K562 (cell line): ENCODE data around the gene NMT1. TPM values are rescaled to one million over a fixed set of nuclear protein-coding genes. Genes with fewer than 3 reads are reported as not detected.
A peak's percentile ranks its signal among the peaks of the same experiment; 100 is the strongest.

ENCODE experiments used
- COPS2 ChIP-seq: fragments of 450-650 bp; conservative IDR thresholded peaks from 2 replicates; pipeline ENCODE4 v1.6.1; 2016; ENCODE audit warnings: mild to moderate bottlenecking, moderate library complexity
- CTBP1 ChIP-seq: fragments of 450-650 bp; IDR thresholded peaks from 2 replicates; pipeline ENCODE4 v1.6.1; 2016; ENCODE audit warnings: borderline replicate concordance
- DMBX1 ChIP-seq: fragments of 250-450 bp; sonication (Bioruptor Pico); IDR thresholded peaks from 2 replicates; pipeline ENCODE4 v1.8.0; 2022; ENCODE audit warnings: inconsistent platforms, mild to moderate bottlenecking, moderate library complexity, borderline replicate concordance
- EP400 ChIP-seq: fragments of 450-650 bp; IDR thresholded peaks from 2 replicates; pipeline ENCODE4 v1.6.1; 2017; ENCODE audit warnings: antibody characterized with exemption, mild to moderate bottlenecking, moderate library complexity
- GTF2F1 ChIP-seq: IDR thresholded peaks from 2 replicates; pipeline ENCODE4 v1.6.1; 2011; ENCODE audit warnings: low read depth, low read length, improper control_type of control experiment
- JUN ChIP-seq, 2 experiments: sonication (generic) in 1 of 2; formaldehyde crosslinking in 1 of 2; IDR thresholded peaks; 2 replicates each; pipeline versions ENCODE4 v1.6.1 to v1.8.0; 2012 to 2022; ENCODE audit warnings: borderline replicate concordance in 2 of 2, mild to moderate bottlenecking in 2 of 2, improper control_type of control experiment in 1 of 2, low read depth in 1 of 2, low read length in 1 of 2, missing genetic modification reagents in 1 of 2
- LCOR ChIP-seq: sonication (generic); formaldehyde crosslinking; IDR thresholded peaks from 2 replicates; pipeline ENCODE4 v1.8.0; 2022; ENCODE audit warnings: mild to moderate bottlenecking, missing genetic modification reagents
- NFIC ChIP-seq: fragments of 450-650 bp; IDR thresholded peaks from 2 replicates; pipeline ENCODE4 v1.6.1; 2017; ENCODE audit warnings: mild to moderate bottlenecking, inconsistent platforms
- NFYB ChIP-seq: IDR thresholded peaks from 2 replicates; pipeline ENCODE4 v1.6.1; 2011; ENCODE audit warnings: mild to moderate bottlenecking, moderate library complexity; ENCODE audit not compliant: insufficient read length; ENCODE audit errors: extremely low read depth
- RAD21 ChIP-seq, 2 experiments: fragments of 250-450 bp in 1 of 2; fragments of 450-650 bp in 1 of 2; sonication (Bioruptor Pico) in 1 of 2; formaldehyde crosslinking in 1 of 2; IDR thresholded peaks in 1 of 2; conservative IDR thresholded peaks in 1 of 2; 2 replicates each; pipeline versions ENCODE4 v1.4.0 to v1.8.0; 2020 to 2022; ENCODE audit warnings: mild to moderate bottlenecking in 2 of 2, moderate library complexity in 1 of 2
- RAD51 ChIP-seq: fragments of 450-650 bp; IDR thresholded peaks from 2 replicates; pipeline ENCODE4 v1.7.1; 2016; ENCODE audit warnings: low read depth, mild to moderate bottlenecking, borderline replicate concordance
- SIN3A ChIP-seq, 2 experiments: fragments of 150-350 bp in 1 of 2; IDR thresholded peaks; 2 replicates each; pipeline ENCODE4 v1.6.1; 2011 to 2016; ENCODE audit warnings: borderline replicate concordance in 2 of 2, low read depth in 2 of 2, low read length in 2 of 2, mild to moderate bottlenecking in 2 of 2, moderate library complexity in 2 of 2; ENCODE audit not compliant: control insufficient read depth in 1 of 2
- TCF3 ChIP-seq: sonication (generic); formaldehyde crosslinking; IDR thresholded peaks from 2 replicates; pipeline ENCODE4 v1.4.0; 2020; ENCODE audit warnings: mild to moderate bottlenecking, missing genetic modification reagents
- TEAD1 ChIP-seq, 2 experiments: fragments of 450-650 bp in 1 of 2; sonication (generic) in 1 of 2; formaldehyde crosslinking; IDR thresholded peaks; 2 replicates each; pipeline versions ENCODE4 v1.4.0 to v1.8.0; 2020 to 2022; ENCODE audit warnings: mild to moderate bottlenecking in 2 of 2, missing genetic modification reagents in 1 of 2
- ZNF263 ChIP-seq: sonication (generic); formaldehyde crosslinking; IDR thresholded peaks from 2 replicates; pipeline ENCODE4 v1.8.0; 2022; ENCODE audit warnings: mild to moderate bottlenecking, missing genetic modification reagents, borderline replicate concordance
- ZNF384 ChIP-seq: IDR thresholded peaks from 2 replicates; pipeline ENCODE4 v1.6.1; 2012; ENCODE audit warnings: low read depth, low read length, improper control_type of control experiment
- ZNF511 ChIP-seq: sonication (generic); formaldehyde crosslinking; IDR thresholded peaks from 2 replicates; pipeline ENCODE4 v1.8.0; 2022; ENCODE audit warnings: mild to moderate bottlenecking, missing genetic modification reagents
- ZNF77 ChIP-seq: fragments of 250-450 bp; sonication (Bioruptor Pico); IDR thresholded peaks from 2 replicates; pipeline ENCODE4 v1.5.0; 2020
- polyA plus RNA-seq, 8 experiments: library from polyadenylated mRNA; depleted of rRNA in 4 of 8; stranded (reverse) in 5 of 8; unstranded in 3 of 8; fragments of >200 nt; fragmentation: Nextera tagmentation in 2 of 8; fragmentation: Illumina TruSeq in 1 of 8; extraction: Ambion mirVana in 2 of 8; extraction: Trizol in 1 of 8; gene quantifications; 2 replicates each; pipeline versions ENCODE4 v1.2.1 to v1.2.3, GENCODE V29; 2011 to 2014; ENCODE audit warnings: inconsistent platforms in 1 of 8, missing spikeins in 1 of 8
- total RNA-seq, 7 experiments: library from RNA; depleted of rRNA in 6 of 7; stranded (reverse); fragments of >200 nt in 6 of 7; fragmentation: Illumina TruSeq in 2 of 7; extraction: Trizol in 2 of 7; gene quantifications; 2 replicates each; pipeline versions ENCODE4 v1.2.1 to v1.2.3, GENCODE V29; 2011 to 2021; ENCODE audit warnings: low replicate concordance in 1 of 7
- TF ChIP-seq, protein P1 (sequence below): fragments of 450-650 bp; formaldehyde crosslinking; IDR thresholded peaks from 2 replicates; pipeline ENCODE4 v1.4.0; 2020; ENCODE audit warnings: mild to moderate bottlenecking, moderate library complexity
- TF ChIP-seq, protein P2 (sequence below): sonication (generic); formaldehyde crosslinking; IDR thresholded peaks from 2 replicates; pipeline ENCODE4 v1.8.0; 2022; ENCODE audit warnings: missing genetic modification reagents, mild to moderate bottlenecking, borderline replicate concordance
- TF ChIP-seq, protein P3 (sequence below): sonication (generic); formaldehyde crosslinking; IDR thresholded peaks from 2 replicates; pipeline ENCODE4 v1.8.0; 2022; ENCODE audit warnings: missing genetic modification reagents, mild to moderate bottlenecking, moderate library complexity, borderline replicate concordance

NMT1 gene
- total and polyA plus RNA-seq, 9 of the 15 experiments (the other 6 are each of a cell fraction or from before 2014, with no cell fraction given) = 86.7 to 569 (median 213) TPM

GRCh38 chr17:45135192-45135977 lies 74.3 kb downstream of the NMT1 start, which contains the start of gene ACBD4 (continued):
- TF ChIP-seq ZNF511 (CRISPR knock-in tag) (no peak), TEAD1 (CRISPR knock-in tag; IDR thresholded peaks at IDR 0.05) (peak in 1 of 2 experiments; percentile 91; a peak in 2 of 4 replicates), NFYB (peak; percentile 61), NFIC (peak; percentile 65), ZNF384 (peak; percentile 58), GTF2F1 (no peak), ZNF263 (peak; percentile 79; the same call in 1 of the 2 replicates), LCOR (CRISPR knock-in tag) (peak; percentile 92), EP400 (peak; percentile 39; the same call in 1 of the 2 replicates), RAD21 (CRISPR knock-in tag; conservative IDR thresholded peaks at IDR 0.05 in 1 of 2, IDR thresholded peaks at IDR 0.05 in 1 of 2) (peak; percentile 100), CTBP1 (peak; percentile 92), JUN (IDR thresholded peaks at IDR 0.05; ENCODE audit: borderline replicate concordance, low read depth, low read length) (peak; percentile 69; the same call in 1 of the 2 replicates), JUN (CRISPR knock-in tag; IDR thresholded peaks at IDR 0.05; ENCODE audit: borderline replicate concordance) (no peak; the same call in 1 of the 2 replicates), SIN3A (IDR thresholded peaks at IDR 0.05; ENCODE audit: borderline replicate concordance in 2 of 2, control insufficient read depth in 1 of 2, low read depth in 2 of 2, low read length in 2 of 2) (0 out of 4 replicates have a peak, but pooled peaks of 1 of the 2 experiments have one; percentile 52), DMBX1 (CRISPR knock-in tag) (0 out of 2 replicates have a peak, but pooled peaks have one; percentile 41), TCF3 (peak; percentile 88), ZNF77 (CRISPR knock-in tag) (no peak), COPS2 (no peak), RAD51 (0 out of 2 replicates have a peak, but pooled peaks have one; percentile 5)
- TF ChIP-seq, protein P1, sequence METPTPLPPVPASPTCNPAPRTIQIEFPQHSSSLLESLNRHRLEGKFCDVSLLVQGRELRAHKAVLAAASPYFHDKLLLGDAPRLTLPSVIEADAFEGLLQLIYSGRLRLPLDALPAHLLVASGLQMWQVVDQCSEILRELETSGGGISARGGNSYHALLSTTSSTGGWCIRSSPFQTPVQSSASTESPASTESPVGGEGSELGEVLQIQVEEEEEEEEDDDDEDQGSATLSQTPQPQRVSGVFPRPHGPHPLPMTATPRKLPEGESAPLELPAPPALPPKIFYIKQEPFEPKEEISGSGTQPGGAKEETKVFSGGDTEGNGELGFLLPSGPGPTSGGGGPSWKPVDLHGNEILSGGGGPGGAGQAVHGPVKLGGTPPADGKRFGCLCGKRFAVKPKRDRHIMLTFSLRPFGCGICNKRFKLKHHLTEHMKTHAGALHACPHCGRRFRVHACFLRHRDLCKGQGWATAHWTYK (CRISPR knock-in tag) = peak; percentile 33; the same call in 1 of the 2 replicates
- TF ChIP-seq, protein P2, sequence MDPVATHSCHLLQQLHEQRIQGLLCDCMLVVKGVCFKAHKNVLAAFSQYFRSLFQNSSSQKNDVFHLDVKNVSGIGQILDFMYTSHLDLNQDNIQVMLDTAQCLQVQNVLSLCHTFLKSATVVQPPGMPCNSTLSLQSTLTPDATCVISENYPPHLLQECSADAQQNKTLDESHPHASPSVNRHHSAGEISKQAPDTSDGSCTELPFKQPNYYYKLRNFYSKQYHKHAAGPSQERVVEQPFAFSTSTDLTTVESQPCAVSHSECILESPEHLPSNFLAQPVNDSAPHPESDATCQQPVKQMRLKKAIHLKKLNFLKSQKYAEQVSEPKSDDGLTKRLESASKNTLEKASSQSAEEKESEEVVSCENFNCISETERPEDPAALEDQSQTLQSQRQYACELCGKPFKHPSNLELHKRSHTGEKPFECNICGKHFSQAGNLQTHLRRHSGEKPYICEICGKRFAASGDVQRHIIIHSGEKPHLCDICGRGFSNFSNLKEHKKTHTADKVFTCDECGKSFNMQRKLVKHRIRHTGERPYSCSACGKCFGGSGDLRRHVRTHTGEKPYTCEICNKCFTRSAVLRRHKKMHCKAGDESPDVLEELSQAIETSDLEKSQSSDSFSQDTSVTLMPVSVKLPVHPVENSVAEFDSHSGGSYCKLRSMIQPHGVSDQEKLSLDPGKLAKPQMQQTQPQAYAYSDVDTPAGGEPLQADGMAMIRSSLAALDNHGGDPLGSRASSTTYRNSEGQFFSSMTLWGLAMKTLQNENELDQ (CRISPR knock-in tag) = no peak
- TF ChIP-seq, protein P3, sequence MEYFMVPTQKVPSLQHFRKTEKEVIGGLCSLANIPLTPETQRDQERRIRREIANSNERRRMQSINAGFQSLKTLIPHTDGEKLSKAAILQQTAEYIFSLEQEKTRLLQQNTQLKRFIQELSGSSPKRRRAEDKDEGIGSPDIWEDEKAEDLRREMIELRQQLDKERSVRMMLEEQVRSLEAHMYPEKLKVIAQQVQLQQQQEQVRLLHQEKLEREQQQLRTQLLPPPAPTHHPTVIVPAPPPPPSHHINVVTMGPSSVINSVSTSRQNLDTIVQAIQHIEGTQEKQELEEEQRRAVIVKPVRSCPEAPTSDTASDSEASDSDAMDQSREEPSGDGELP (CRISPR knock-in tag) = peak; percentile 81
